B cell (primary cell): ENCODE data around the gene PTPRT. TPM values are rescaled to one million over a fixed set of nuclear protein-coding genes. Genes with fewer than 3 reads are reported as not detected.

Experiments
- ATAC-seq: fragments of 200-7000 bp; cut with Tn5 transposase; one replicate; pipeline ENCODE4 v1.10.0; 2021; ENCODE audit warnings: low read depth, mild to moderate bottlenecking, moderate number of reproducible peaks, moderate library complexity
- CTCF ChIA-PET: fragments of 350-600 bp; sonication (Branson Sonifier 250); formaldehyde crosslinking; loops from one replicate; lab custom pipeline; 2021; ENCODE audit warnings: antibody characterized with exemption, inconsistent platforms; lab: Charles Lee
- POLR2A ChIA-PET: fragments of 350-600 bp; sonication (Branson Sonifier 250); formaldehyde crosslinking; loops from one replicate; lab custom pipeline; 2021; ENCODE audit warnings: antibody characterized with exemption; lab: Charles Lee
- DNase-seq: peaks from one replicate; pipeline ENCODE4 v3.0.0; 2013
- H2AFZ ChIP-seq: 2 replicates; pipeline ENCODE4 v1.6.1; 2012; ENCODE audit warnings: mild to moderate bottlenecking, low read depth, low read length; ENCODE audit not compliant: insufficient read depth, poor library complexity, severe bottlenecking
- H3K27ac ChIP-seq, 2 donors: 1 replicate in 1 of 2; 2 replicates in 1 of 2; pipeline ENCODE4 v1.5.1; 2012 to 2013; ENCODE audit warnings: low read length in 2 of 2, mild to moderate bottlenecking in 2 of 2, moderate library complexity in 1 of 2
- H3K27me3 ChIP-seq, 4 experiments: fragments of 200-600 bp in 1 of 4; sonication (generic) in 1 of 4; replicated peaks in 1 of 4; 1 replicate in 2 of 4; 2 replicates in 2 of 4; pipeline versions ENCODE4 v1.6.1 to v1.7.0; 2013 to 2016; ENCODE audit warnings: low read length in 3 of 4, mild to moderate bottlenecking in 2 of 4, mixed read lengths in 1 of 4, moderate library complexity in 1 of 4; ENCODE audit not compliant: insufficient read depth in 4 of 4, control insufficient read depth in 3 of 4; ENCODE audit errors: control extremely low read depth in 1 of 4
- H3K36me3 ChIP-seq, 2 experiments: replicated peaks in 1 of 2; 1 replicate in 1 of 2; 2 replicates in 1 of 2; pipeline versions ENCODE4 v1.6.1 to v1.7.1; 2013; ENCODE audit warnings: low read length in 1 of 2; ENCODE audit not compliant: insufficient read depth in 2 of 2, control insufficient read depth in 1 of 2; ENCODE audit errors: control extremely low read depth in 1 of 2, extremely low read depth in 1 of 2
- H3K4me1 ChIP-seq, 2 donors: fragments of 200-600 bp in 1 of 2; sonication (generic) in 1 of 2; 1 replicate in 1 of 2; 2 replicates in 1 of 2; pipeline versions ENCODE4 v1.5.1 to v1.6.1; 2013 to 2017; ENCODE audit warnings: low read length in 2 of 2; ENCODE audit not compliant: control insufficient read depth in 2 of 2, insufficient read depth in 2 of 2
- H3K4me2 ChIP-seq: replicated peaks from 2 replicates; pipeline ENCODE3; 2012; ENCODE audit warnings: mild to moderate bottlenecking, low read depth, low read length; ENCODE audit not compliant: poor library complexity, severe bottlenecking
- H3K4me3 ChIP-seq, 5 experiments: fragments of 200-600 bp in 1 of 5; sonication (generic) in 1 of 5; 1 replicate in 3 of 5; 2 replicates in 2 of 5; pipeline versions ENCODE4 v1.5.1 to v1.7.0; 2011 to 2016; ENCODE audit warnings: low read length in 4 of 5, mild to moderate bottlenecking in 4 of 5, low read depth in 2 of 5, control low read depth in 1 of 5, moderate library complexity in 1 of 5; ENCODE audit not compliant: insufficient read depth in 1 of 5; ENCODE audit errors: control extremely low read depth in 1 of 5, extremely low read depth in 1 of 5
- H3K79me2 ChIP-seq: fragments of 200-600 bp; sonication (generic); one replicate; pipeline ENCODE4 v1.6.0; 2016; ENCODE audit warnings: low read length; ENCODE audit not compliant: control insufficient read depth, insufficient read depth
- H3K9ac ChIP-seq: fragments of 200-600 bp; sonication (generic); 2 replicates; pipeline ENCODE4 v1.6.1; 2017; ENCODE audit warnings: mild to moderate bottlenecking, low read length, moderate library complexity
- H3K9me3 ChIP-seq, 3 donors: one replicate each; pipeline versions ENCODE4 v1.6.1 to v1.7.1; 2013; ENCODE audit warnings: low read length in 2 of 3; ENCODE audit not compliant: control insufficient read depth in 2 of 3, insufficient read depth in 1 of 3; ENCODE audit errors: control extremely low read depth in 1 of 3
- H4K20me1 ChIP-seq: 2 replicates; pipeline ENCODE4 v1.6.0; 2012; ENCODE audit warnings: mild to moderate bottlenecking, low read length; ENCODE audit not compliant: insufficient read depth, control insufficient read depth, poor library complexity, severe bottlenecking
- H3K27ac Mint-ChIP-seq: one replicate; pipeline ENCODE4 v1.8.0; 2021; ENCODE audit warnings: mixed read lengths
- H3K27me3 Mint-ChIP-seq: one replicate; pipeline ENCODE4 v1.8.0; 2021; ENCODE audit warnings: mixed read lengths
- H3K4me1 Mint-ChIP-seq: one replicate; pipeline ENCODE4 v1.8.0; 2021; ENCODE audit warnings: mixed read lengths
- H3K4me3 Mint-ChIP-seq: one replicate; pipeline ENCODE4 v1.8.0; 2021; ENCODE audit warnings: mixed read lengths
- H3K9me3 Mint-ChIP-seq: one replicate; pipeline ENCODE4 v1.8.0; 2022; ENCODE audit warnings: mixed read lengths; ENCODE audit not compliant: insufficient read depth
- CTCF ChIP-seq: fragments of 200-600 bp; IDR thresholded peaks from one replicate; pipeline ENCODE4 v1.8.0; 2022; ENCODE audit warnings: antibody characterized with exemption, mild to moderate bottlenecking
- EZH2 ChIP-seq: IDR thresholded peaks from 2 replicates; pipeline ENCODE4 v1.6.1; 2012; ENCODE audit warnings: borderline replicate concordance, low read depth, mild to moderate bottlenecking, moderate library complexity, low read length; ENCODE audit not compliant: insufficient read depth, poor library complexity, severe bottlenecking
- WGBS: methylation state at CpG from one replicate; pipeline ENCODE4 v1.1.5; 2013; ENCODE audit warnings: missing lambda C conversion rate; ENCODE audit not compliant: insufficient coverage; 5-methylcytosine and 5-hydroxymethylcytosine counted together
- intact Hi-C: fragments of 100-400 bp; cut with micrococcal nuclease; formaldehyde crosslinking; loops from one replicate; pipeline ENCODE4 v1.10.0; 2022
- polyA plus RNA-seq: library from polyadenylated mRNA; depleted of rRNA; stranded (reverse); fragments of >200 nt; gene quantifications from 2 replicates; pipeline ENCODE4 v1.2.3, GENCODE V29; 2012
- total RNA-seq, 2 donors: library from RNA; stranded (reverse); fragments of 120-200 nt in 1 of 2; gene quantifications; 1 replicate in 1 of 2; 2 replicates in 1 of 2; pipeline versions ENCODE4 v1.2.3 to v1.2.4, GENCODE V29; 2013 to 2022

PTPRT gene
- total and polyA plus RNA-seq, 2 donors (not counting 1 experiment from before 2014, with no cell fraction given), result not detected

- ATAC-seq, result no peak
- intact Hi-C loops, result no loop called here
- peaks cover 0 to 13% (median 12%) of the 10 kb centered on the region in 3 donors for H3K9me3 ChIP-seq
- WGBS, result no CpG with 5 or more reads among the region's 1 CpG
- H3K79me2 ChIP-seq, result no peaks in the 10 kb centered on the region
- no peaks in the 10 kb centered on the region for H4K20me1 ChIP-seq
- no peak for DNase-seq
- no peaks in the 10 kb centered on the region for H3K4me1 ChIP-seq
- H3K4me2 ChIP-seq, result no peak overlapping the region
- H3K27me3 ChIP-seq, result no peaks in the 10 kb centered on the region
- Mint-ChIP-seq H3K27me3 (no peaks in the 10 kb centered on the region), H3K9me3 (peaks cover 15% of the 10 kb centered on the region), H3K4me3 (no peak overlapping the region), H3K4me1 (no peaks in the 10 kb centered on the region), H3K27ac (no peak overlapping the region)
- no peak overlapping the region for H3K27ac ChIP-seq
- ChIA-PET POLR2A (no interaction called here), CTCF (no interaction called here)
- H3K4me3 ChIP-seq, result no peak overlapping the region
- no peak overlapping the region for H3K9ac ChIP-seq
- TF ChIP-seq CTCF (no peak), EZH2 (no peak)
- no peaks in the 10 kb centered on the region for H3K36me3 ChIP-seq
- no peak overlapping the region for H2AFZ ChIP-seq
Measured at GRCh38 chr20:42706759-42707158, 482.9 kb downstream of the PTPRT start.

- no peaks in the 10 kb centered on the region for H3K27me3 Mint-ChIP-seq
- peaks cover 10% of the 10 kb centered on the region for H3K9me3 Mint-ChIP-seq
- H2AFZ ChIP-seq, result no peak overlapping the region
- no peaks in the 10 kb centered on the region for H3K4me1 ChIP-seq
- no peak overlapping the region for H3K4me3 ChIP-seq
- H3K4me3 Mint-ChIP-seq, result no peak overlapping the region
- H3K27ac Mint-ChIP-seq, result no peak overlapping the region
- H3K36me3 ChIP-seq, result no peaks in the 10 kb centered on the region
- no peak overlapping the region for H3K4me2 ChIP-seq
- POLR2A ChIA-PET, result no interaction called here
- no peak for TF ChIP-seq EZH2
- no peak for TF ChIP-seq CTCF
- H3K27ac ChIP-seq, result no peak overlapping the region
- ATAC-seq (no peak), DNase-seq (no peak)
- no peaks in the 10 kb centered on the region for H3K4me1 Mint-ChIP-seq
- CTCF ChIA-PET, result no interaction called here
- no peak overlapping the region for H3K9ac ChIP-seq
- H3K9me3 ChIP-seq, result peaks cover 0 to 8% (median 5%) of the 10 kb centered on the region in 3 donors
- no peaks in the 10 kb centered on the region for H3K27me3 ChIP-seq
- intact Hi-C loops, result no loop called here
- H4K20me1 ChIP-seq, result no peaks in the 10 kb centered on the region
- H3K79me2 ChIP-seq, result no peaks in the 10 kb centered on the region
Measured at GRCh38 chr20:42705550-42705949, 484.2 kb downstream of the PTPRT start.
